Ishikawa (cell line): ENCODE results near the gene ANAPC2.

ENCODE experiments used
- CEBPB ChIP-seq: IDR thresholded peaks from 2 replicates; pipeline ENCODE4 v1.6.1; 2012
- CREB1 ChIP-seq: IDR thresholded peaks from 2 replicates; pipeline ENCODE4 v1.6.1; 2012; ENCODE audit warnings: low read depth
- EGR1 ChIP-seq: IDR thresholded peaks from 2 replicates; pipeline ENCODE4 v1.6.1; 2012
- EP300 ChIP-seq: IDR thresholded peaks from 2 replicates; pipeline ENCODE4 v1.6.1; 2012; ENCODE audit warnings: borderline replicate concordance
- FOXM1 ChIP-seq: IDR thresholded peaks from 2 replicates; pipeline ENCODE4 v1.6.1; 2012; ENCODE audit warnings: low read depth, borderline replicate concordance
- NFIC ChIP-seq: IDR thresholded peaks from 2 replicates; pipeline ENCODE4 v1.6.1; 2012
- RAD21 ChIP-seq: IDR thresholded peaks from 2 replicates; pipeline ENCODE4 v1.6.1; 2012; ENCODE audit warnings: low read depth
- TAF1 ChIP-seq: IDR thresholded peaks from 2 replicates; pipeline ENCODE4 v1.6.1; 2012; ENCODE audit warnings: low read depth, mild to moderate bottlenecking
- TCF12 ChIP-seq: IDR thresholded peaks from 2 replicates; pipeline ENCODE4 v1.6.1; 2012; ENCODE audit warnings: low read depth
- TEAD4 ChIP-seq: IDR thresholded peaks from 2 replicates; pipeline ENCODE4 v1.6.1; 2012
- YY1 ChIP-seq: IDR thresholded peaks from 2 replicates; pipeline ENCODE4 v1.6.1; 2012; ENCODE audit warnings: low read depth
- ZBTB7A ChIP-seq: IDR thresholded peaks from 2 replicates; pipeline ENCODE4 v1.6.1; 2012; ENCODE audit warnings: low read depth
- TF ChIP-seq, protein P1 (sequence below): IDR thresholded peaks from 2 replicates; pipeline ENCODE4 v1.6.1; 2012; ENCODE audit warnings: low read depth, mild to moderate bottlenecking
- TF ChIP-seq, protein P2 (sequence below): IDR thresholded peaks from 2 replicates; pipeline ENCODE4 v1.6.1; 2012
- TF ChIP-seq, protein P3 (sequence below): IDR thresholded peaks from 2 replicates; pipeline ENCODE4 v1.6.1; 2012

Gene ANAPC2

DNA sequence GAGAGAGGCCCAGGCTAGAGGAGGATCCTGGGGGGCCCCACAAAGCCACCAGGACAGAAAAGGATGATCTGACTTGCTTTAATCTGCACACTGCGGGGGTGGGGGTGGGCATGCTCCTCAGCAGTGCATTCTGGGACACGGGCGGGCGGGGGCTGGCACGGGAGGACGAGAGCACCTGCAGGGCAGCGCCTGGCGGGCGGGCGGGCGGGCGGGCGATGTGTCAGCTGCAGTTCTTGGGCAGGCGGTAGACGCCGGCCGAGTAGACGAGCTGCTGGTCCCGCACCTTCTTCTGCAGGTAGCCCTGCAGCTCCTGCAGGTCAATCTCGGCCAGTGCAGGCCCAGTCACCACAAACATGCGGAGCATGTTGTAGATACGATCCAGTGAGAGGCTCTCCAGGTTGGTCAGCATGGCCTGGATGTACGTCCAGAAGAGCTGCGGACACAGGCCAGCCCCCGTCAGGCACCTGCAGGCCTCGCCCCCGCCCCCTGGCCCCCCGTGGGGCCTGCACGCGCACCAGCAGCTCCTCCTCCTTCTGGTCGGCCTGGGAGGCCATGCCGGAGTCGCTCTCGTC lies 13.6 kb downstream of the ANAPC2 start:
- no peak for TF ChIP-seq FOXM1
- no peak for TF ChIP-seq CREB1
- no peak for TF ChIP-seq TCF12
- TF ChIP-seq EP300: no peak
- TF ChIP-seq, protein P1, sequence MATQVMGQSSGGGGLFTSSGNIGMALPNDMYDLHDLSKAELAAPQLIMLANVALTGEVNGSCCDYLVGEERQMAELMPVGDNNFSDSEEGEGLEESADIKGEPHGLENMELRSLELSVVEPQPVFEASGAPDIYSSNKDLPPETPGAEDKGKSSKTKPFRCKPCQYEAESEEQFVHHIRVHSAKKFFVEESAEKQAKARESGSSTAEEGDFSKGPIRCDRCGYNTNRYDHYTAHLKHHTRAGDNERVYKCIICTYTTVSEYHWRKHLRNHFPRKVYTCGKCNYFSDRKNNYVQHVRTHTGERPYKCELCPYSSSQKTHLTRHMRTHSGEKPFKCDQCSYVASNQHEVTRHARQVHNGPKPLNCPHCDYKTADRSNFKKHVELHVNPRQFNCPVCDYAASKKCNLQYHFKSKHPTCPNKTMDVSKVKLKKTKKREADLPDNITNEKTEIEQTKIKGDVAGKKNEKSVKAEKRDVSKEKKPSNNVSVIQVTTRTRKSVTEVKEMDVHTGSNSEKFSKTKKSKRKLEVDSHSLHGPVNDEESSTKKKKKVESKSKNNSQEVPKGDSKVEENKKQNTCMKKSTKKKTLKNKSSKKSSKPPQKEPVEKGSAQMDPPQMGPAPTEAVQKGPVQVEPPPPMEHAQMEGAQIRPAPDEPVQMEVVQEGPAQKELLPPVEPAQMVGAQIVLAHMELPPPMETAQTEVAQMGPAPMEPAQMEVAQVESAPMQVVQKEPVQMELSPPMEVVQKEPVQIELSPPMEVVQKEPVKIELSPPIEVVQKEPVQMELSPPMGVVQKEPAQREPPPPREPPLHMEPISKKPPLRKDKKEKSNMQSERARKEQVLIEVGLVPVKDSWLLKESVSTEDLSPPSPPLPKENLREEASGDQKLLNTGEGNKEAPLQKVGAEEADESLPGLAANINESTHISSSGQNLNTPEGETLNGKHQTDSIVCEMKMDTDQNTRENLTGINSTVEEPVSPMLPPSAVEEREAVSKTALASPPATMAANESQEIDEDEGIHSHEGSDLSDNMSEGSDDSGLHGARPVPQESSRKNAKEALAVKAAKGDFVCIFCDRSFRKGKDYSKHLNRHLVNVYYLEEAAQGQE: no peak
- TF ChIP-seq CEBPB: no peak
- TF ChIP-seq, protein P2, sequence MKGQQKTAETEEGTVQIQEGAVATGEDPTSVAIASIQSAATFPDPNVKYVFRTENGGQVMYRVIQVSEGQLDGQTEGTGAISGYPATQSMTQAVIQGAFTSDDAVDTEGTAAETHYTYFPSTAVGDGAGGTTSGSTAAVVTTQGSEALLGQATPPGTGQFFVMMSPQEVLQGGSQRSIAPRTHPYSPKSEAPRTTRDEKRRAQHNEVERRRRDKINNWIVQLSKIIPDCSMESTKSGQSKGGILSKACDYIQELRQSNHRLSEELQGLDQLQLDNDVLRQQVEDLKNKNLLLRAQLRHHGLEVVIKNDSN: no peak
- no peak for TF ChIP-seq TAF1
- TF ChIP-seq, protein P3, sequence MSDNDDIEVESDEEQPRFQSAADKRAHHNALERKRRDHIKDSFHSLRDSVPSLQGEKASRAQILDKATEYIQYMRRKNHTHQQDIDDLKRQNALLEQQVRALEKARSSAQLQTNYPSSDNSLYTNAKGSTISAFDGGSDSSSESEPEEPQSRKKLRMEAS: no peak
- no peak for TF ChIP-seq ZBTB7A
- no peak for TF ChIP-seq EGR1
- TF ChIP-seq NFIC: no peak
- TF ChIP-seq RAD21: no peak

DNA sequence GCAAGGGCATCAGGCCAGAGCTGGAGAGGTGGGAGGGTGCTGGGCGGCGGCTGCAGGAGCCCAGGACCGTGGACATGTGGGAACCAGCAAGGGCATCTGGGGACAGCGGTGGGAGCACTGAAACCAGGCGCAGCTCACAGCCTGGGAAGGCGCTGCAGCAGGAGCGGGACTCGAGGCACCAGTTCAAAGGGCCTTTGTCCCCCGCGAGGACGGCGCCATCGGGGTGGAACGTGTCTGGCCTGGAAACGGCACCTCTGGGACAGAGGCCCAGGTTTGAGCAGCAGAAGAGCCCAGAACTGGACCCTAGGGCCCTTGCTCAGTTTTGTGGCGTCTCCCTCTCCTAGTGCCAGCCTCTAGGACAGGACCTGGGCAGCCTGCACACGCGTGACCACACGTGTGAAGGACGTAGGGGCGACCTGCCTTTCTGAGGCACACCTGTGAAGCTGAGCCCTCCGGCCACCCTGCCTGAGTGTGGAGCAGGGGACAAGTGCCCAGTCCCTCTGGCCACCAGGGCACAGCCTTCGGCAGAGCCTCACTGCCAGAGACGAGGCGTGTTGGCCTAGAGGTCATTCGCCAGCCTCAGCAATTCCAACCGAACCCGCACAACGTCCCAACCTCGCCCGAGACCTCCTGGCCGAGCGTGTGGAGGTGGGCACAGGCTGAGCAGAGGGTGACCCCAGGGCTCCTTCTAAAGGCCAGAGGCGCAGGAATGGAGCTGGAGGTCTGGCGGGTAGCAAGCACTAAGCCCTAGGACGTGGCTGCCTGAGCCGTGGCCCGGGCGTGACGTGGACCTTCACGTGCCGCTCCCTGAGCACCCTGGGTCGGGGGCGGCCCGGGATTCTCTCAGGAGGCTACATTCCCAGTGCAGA lies 14.3 kb downstream of the ANAPC2 start:
- TF ChIP-seq NFIC (no peak), TCF12 (no peak), TEAD4 (no peak), EGR1 (no peak), FOXM1 (no peak), YY1 (no peak), TAF1 (no peak), RAD21 (no peak), CEBPB (no peak), ZBTB7A (no peak), EP300 (no peak), CREB1 (no peak)
- TF ChIP-seq, protein P1: no peak
- TF ChIP-seq, protein P3: no peak
- TF ChIP-seq, protein P2: no peak

DNA sequence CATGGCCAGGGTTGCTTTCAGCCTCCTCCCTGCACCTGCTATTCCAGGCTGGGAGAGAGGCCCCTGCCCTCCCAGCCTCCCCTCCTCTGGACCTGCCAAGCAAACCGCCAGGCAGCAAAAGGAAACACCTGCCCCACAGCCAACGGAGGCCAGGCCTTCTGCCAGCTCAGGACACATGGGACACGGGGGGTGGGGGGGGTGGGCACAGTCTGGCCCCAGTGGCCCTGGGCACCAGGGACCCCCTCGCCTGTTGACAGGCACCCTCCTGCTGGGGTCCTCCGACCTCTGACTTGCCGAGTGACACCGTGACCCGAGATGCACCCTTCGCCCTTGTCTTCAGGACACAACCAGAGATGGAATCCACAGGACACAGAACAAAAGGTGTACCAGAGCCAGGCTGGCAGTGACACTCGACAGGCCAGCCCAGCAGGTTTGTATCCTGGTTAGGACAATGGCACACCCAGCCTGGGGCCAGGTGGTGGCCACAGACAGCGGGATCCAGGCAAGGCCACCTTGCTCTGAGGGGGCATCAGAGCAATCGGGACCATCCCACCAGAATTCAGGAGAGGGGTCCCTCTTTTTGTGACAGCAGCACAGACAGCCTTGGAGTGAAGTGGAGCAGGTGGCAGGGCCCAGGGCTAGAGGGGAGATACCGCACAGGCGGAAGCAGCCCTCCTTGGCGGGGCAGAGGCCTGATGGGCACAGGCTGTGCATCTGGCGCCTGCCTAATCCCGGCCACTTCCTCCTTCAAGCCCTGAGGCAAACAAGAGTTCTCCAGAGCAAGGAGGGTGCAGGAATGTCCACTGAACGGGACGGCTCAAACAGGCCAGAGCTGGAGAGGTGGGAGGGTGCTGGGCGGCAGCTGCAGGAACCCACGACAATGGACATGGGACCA lies 15.2 kb downstream of the ANAPC2 start:
- TF ChIP-seq EGR1 (no peak), TAF1 (peak; percentile 26; the same call in 1 of the 2 replicates)

DNA sequence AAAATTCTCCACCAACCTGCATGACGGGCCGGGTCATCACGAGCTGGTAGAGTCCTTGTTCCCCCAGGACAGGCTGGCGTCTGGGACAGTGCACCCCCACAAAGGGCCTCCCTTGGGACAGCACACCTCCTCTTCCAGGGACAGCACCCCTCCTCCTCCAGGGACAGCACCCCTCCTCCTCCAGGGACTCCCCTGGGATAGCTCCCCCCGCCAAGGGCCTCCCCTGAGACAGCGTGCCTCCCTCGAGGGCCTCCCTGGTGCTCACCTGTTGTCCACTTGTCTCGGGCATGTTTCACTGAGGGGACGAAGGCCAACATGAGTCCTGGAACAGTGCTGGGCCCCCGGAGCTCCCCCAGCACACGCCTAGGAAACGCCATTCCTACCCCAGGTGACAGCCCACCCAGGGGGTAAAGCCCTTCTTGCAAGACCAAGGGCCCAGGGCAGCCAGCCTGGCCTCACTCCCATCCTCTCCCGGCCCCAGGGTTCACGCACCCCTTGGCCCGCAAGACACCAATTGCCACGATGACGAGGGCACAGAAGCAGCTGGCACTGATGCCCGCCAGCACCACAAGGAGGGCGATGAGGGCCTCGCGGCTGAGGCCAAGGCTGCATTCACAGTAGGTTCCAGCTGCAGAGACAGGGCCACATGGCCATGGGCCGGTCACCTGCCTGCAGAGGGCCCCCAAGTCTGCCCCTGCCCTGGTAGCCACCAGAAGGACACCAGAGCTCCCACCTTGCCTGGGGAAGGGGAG lies 17.0 kb downstream of the ANAPC2 start:
- TF ChIP-seq ZBTB7A (no peak), NFIC (no peak), EGR1 (no peak), TAF1 (no peak), CREB1 (no peak), FOXM1 (no peak), YY1 (no peak), TCF12 (no peak), CEBPB (no peak), EP300 (no peak), RAD21 (no peak), TEAD4 (no peak)
- TF ChIP-seq, protein P2: no peak
- TF ChIP-seq, protein P1: no peak
- TF ChIP-seq, protein P3: no peak
